Measurements from ENCODE around the gene CDC42. TPM values are rescaled to one million over a fixed set of nuclear protein-coding genes. Genes with fewer than 3 reads are reported as not detected.
"Not testable (repeated sequence)": the region's sequence is repeated elsewhere in the genome, so short reads cannot be mapped to it uniquely, and the experiment has no call there.

CDC42 gene
- total and polyA plus RNA-seq, 9 donors, result 194 to 291 (median 235) TPM

- Histone ChIP-seq H3K4me3 (ENCODE audit: low read length) (no peak overlapping the region), H3K36me3 (ENCODE audit: control insufficient read depth, insufficient read depth, low read length) (peaks cover 25% of the 10 kb centered on the region), H3K9me3 (replicated peaks; ENCODE audit: control insufficient read depth, low read depth, low read length) (no peaks in the 10 kb centered on the region), H3K27me3 (ENCODE audit: control insufficient read depth, insufficient read depth, low read length) (no peaks in the 10 kb centered on the region), H3K27ac (ENCODE audit: low read length) (no peak overlapping the region), H3K4me1 (ENCODE audit: control insufficient read depth, insufficient read depth, low read length) (peaks cover 2% of the 10 kb centered on the region)
- no CpG with 5 or more reads among the region's 3 CpGs for WGBS (ENCODE audit: insufficient coverage)
- DNase-seq, result no peak
Measured at GRCh38 chr1:22090867-22091266, 38.4 kb downstream of the CDC42 start.

- WGBS (ENCODE audit: insufficient coverage), result 13% methylated on average over 1 of the region's 3 CpGs
- not testable (repeated sequence) for H3K4me3 ChIP-seq (ENCODE audit: low read length); H3K9me3 ChIP-seq (replicated peaks; ENCODE audit: control insufficient read depth, low read depth, low read length); DNase-seq; H3K27ac ChIP-seq (ENCODE audit: low read length); H3K4me1 ChIP-seq (ENCODE audit: control insufficient read depth, insufficient read depth, low read length); H3K27me3 ChIP-seq (ENCODE audit: control insufficient read depth, insufficient read depth, low read length)
- H3K36me3 ChIP-seq (ENCODE audit: control insufficient read depth, insufficient read depth, low read length), result peaks cover 30% of the 10 kb centered on the region
Measured at GRCh38 chr1:22092026-22092768, 39.7 kb downstream of the CDC42 start.

- H3K27me3 ChIP-seq (ENCODE audit: control insufficient read depth, insufficient read depth, low read length), result no peaks in the 10 kb centered on the region
- peaks cover 35% of the 10 kb centered on the region for H3K36me3 ChIP-seq (ENCODE audit: control insufficient read depth, insufficient read depth, low read length)
- no peak overlapping the region for H3K27ac ChIP-seq (ENCODE audit: low read length)
- WGBS (ENCODE audit: insufficient coverage), result 83% methylated on average over 1 of the region's 1 CpG
- peaks cover 2% of the 10 kb centered on the region for H3K4me1 ChIP-seq (ENCODE audit: control insufficient read depth, insufficient read depth, low read length)
- H3K4me3 ChIP-seq (ENCODE audit: low read length), result no peak overlapping the region
- no peaks in the 10 kb centered on the region for H3K9me3 ChIP-seq (replicated peaks; ENCODE audit: control insufficient read depth, low read depth, low read length)
- DNase-seq, result no peak
Measured at GRCh38 chr1:22093513-22093912, 41.0 kb downstream of the CDC42 start.

GRCh38 chr1:22096036-22096435 lies 43.5 kb downstream of the CDC42 start:
- H3K36me3 ChIP-seq (ENCODE audit: control insufficient read depth, insufficient read depth, low read length), result peaks cover 42% of the 10 kb centered on the region
- no peak overlapping the region for H3K4me3 ChIP-seq (ENCODE audit: low read length)
- no CpG with 5 or more reads among the region's 5 CpGs for WGBS (ENCODE audit: insufficient coverage)
- no peak overlapping the region for H3K27ac ChIP-seq (ENCODE audit: low read length)
- H3K9me3 ChIP-seq (replicated peaks; ENCODE audit: control insufficient read depth, low read depth, low read length), result no peaks in the 10 kb centered on the region
- no peak for DNase-seq
- no peaks in the 10 kb centered on the region for H3K27me3 ChIP-seq (ENCODE audit: control insufficient read depth, insufficient read depth, low read length)
- no peaks in the 10 kb centered on the region for H3K4me1 ChIP-seq (ENCODE audit: control insufficient read depth, insufficient read depth, low read length)

- no peak overlapping the region for H3K4me3 ChIP-seq (ENCODE audit: low read length)
- H3K27ac ChIP-seq (ENCODE audit: low read length), result no peak overlapping the region
- no CpG with 5 or more reads among the region's 3 CpGs for WGBS (ENCODE audit: insufficient coverage)
- no peaks in the 10 kb centered on the region for H3K27me3 ChIP-seq (ENCODE audit: control insufficient read depth, insufficient read depth, low read length)
- DNase-seq, result no peak
- H3K9me3 ChIP-seq (replicated peaks; ENCODE audit: control insufficient read depth, low read depth, low read length), result no peaks in the 10 kb centered on the region
- H3K36me3 ChIP-seq (ENCODE audit: control insufficient read depth, insufficient read depth, low read length), result peaks cover 42% of the 10 kb centered on the region
- no peaks in the 10 kb centered on the region for H3K4me1 ChIP-seq (ENCODE audit: control insufficient read depth, insufficient read depth, low read length)
Measured at GRCh38 chr1:22096463-22096862, 44.0 kb downstream of the CDC42 start.

GRCh38 chr1:22098752-22099151 lies 46.2 kb downstream of the CDC42 start:
- Histone ChIP-seq H3K4me1 (ENCODE audit: control insufficient read depth, insufficient read depth, low read length) (no peaks in the 10 kb centered on the region), H3K36me3 (ENCODE audit: control insufficient read depth, insufficient read depth, low read length) (peaks cover 33% of the 10 kb centered on the region)
- WGBS (ENCODE audit: insufficient coverage), result 82% methylated on average over 2 of the region's 10 CpGs

GRCh38 chr1:22100168-22100567 lies 47.7 kb downstream of the CDC42 start:
- Histone ChIP-seq H3K27ac (ENCODE audit: low read length) (no peak overlapping the region), H3K9me3 (replicated peaks; ENCODE audit: control insufficient read depth, low read depth, low read length) (no peaks in the 10 kb centered on the region), H3K4me1 (ENCODE audit: control insufficient read depth, insufficient read depth, low read length) (no peaks in the 10 kb centered on the region), H3K4me3 (ENCODE audit: low read length) (no peak overlapping the region), H3K27me3 (ENCODE audit: control insufficient read depth, insufficient read depth, low read length) (no peaks in the 10 kb centered on the region), H3K36me3 (ENCODE audit: control insufficient read depth, insufficient read depth, low read length) (peaks cover 31% of the 10 kb centered on the region)
- 84% methylated on average over 2 of the region's 3 CpGs for WGBS (ENCODE audit: insufficient coverage)
- no peak for DNase-seq

More at GRCh38 chr1:22098752-22099151, 46.2 kb downstream of the CDC42 start:
- no peak for DNase-seq
- no peaks in the 10 kb centered on the region for H3K9me3 ChIP-seq (replicated peaks; ENCODE audit: control insufficient read depth, low read depth, low read length)
- H3K27me3 ChIP-seq (ENCODE audit: control insufficient read depth, insufficient read depth, low read length), result no peaks in the 10 kb centered on the region
- H3K27ac ChIP-seq (ENCODE audit: low read length), result no peak overlapping the region
- no peak overlapping the region for H3K4me3 ChIP-seq (ENCODE audit: low read length)

GRCh38 chr1:22101199-22101598 lies 48.7 kb downstream of the CDC42 start:
- no peak for DNase-seq
- Histone ChIP-seq H3K9me3 (replicated peaks; ENCODE audit: control insufficient read depth, low read depth, low read length) (no peaks in the 10 kb centered on the region), H3K27me3 (ENCODE audit: control insufficient read depth, insufficient read depth, low read length) (no peaks in the 10 kb centered on the region), H3K36me3 (ENCODE audit: control insufficient read depth, insufficient read depth, low read length) (peaks cover 29% of the 10 kb centered on the region), H3K27ac (ENCODE audit: low read length) (no peak overlapping the region), H3K4me3 (ENCODE audit: low read length) (no peak overlapping the region), H3K4me1 (ENCODE audit: control insufficient read depth, insufficient read depth, low read length) (no peaks in the 10 kb centered on the region)
- WGBS (ENCODE audit: insufficient coverage), result no CpG with 5 or more reads among the region's 1 CpG

- WGBS (ENCODE audit: insufficient coverage), result 62% methylated on average over 2 of the region's 8 CpGs
- Histone ChIP-seq H3K27me3 (ENCODE audit: control insufficient read depth, insufficient read depth, low read length) (no peaks in the 10 kb centered on the region), H3K4me1 (ENCODE audit: control insufficient read depth, insufficient read depth, low read length) (no peaks in the 10 kb centered on the region), H3K27ac (ENCODE audit: low read length) (no peak overlapping the region), H3K36me3 (ENCODE audit: control insufficient read depth, insufficient read depth, low read length) (peaks cover 22% of the 10 kb centered on the region), H3K4me3 (ENCODE audit: low read length) (no peak overlapping the region), H3K9me3 (replicated peaks; ENCODE audit: control insufficient read depth, low read depth, low read length) (no peaks in the 10 kb centered on the region)
- no peak for DNase-seq
Measured at GRCh38 chr1:22101995-22102394, 49.5 kb downstream of the CDC42 start.

GRCh38 chr1:22102746-22103145 lies 50.2 kb downstream of the CDC42 start:
- no peaks in the 10 kb centered on the region for H3K4me1 ChIP-seq (ENCODE audit: control insufficient read depth, insufficient read depth, low read length)
- H3K27me3 ChIP-seq (ENCODE audit: control insufficient read depth, insufficient read depth, low read length), result no peaks in the 10 kb centered on the region
- no peak overlapping the region for H3K4me3 ChIP-seq (ENCODE audit: low read length)
- no peak overlapping the region for H3K27ac ChIP-seq (ENCODE audit: low read length)
- no CpG with 5 or more reads among the region's 3 CpGs for WGBS (ENCODE audit: insufficient coverage)
- DNase-seq, result no peak
- H3K9me3 ChIP-seq (replicated peaks; ENCODE audit: control insufficient read depth, low read depth, low read length), result no peaks in the 10 kb centered on the region
- H3K36me3 ChIP-seq (ENCODE audit: control insufficient read depth, insufficient read depth, low read length), result peaks cover 16% of the 10 kb centered on the region

- Histone ChIP-seq H3K27ac (ENCODE audit: low read length) (no peak overlapping the region), H3K4me3 (ENCODE audit: low read length) (no peak overlapping the region), H3K27me3 (ENCODE audit: control insufficient read depth, insufficient read depth, low read length) (no peaks in the 10 kb centered on the region), H3K36me3 (ENCODE audit: control insufficient read depth, insufficient read depth, low read length) (peaks cover 12% of the 10 kb centered on the region), H3K4me1 (ENCODE audit: control insufficient read depth, insufficient read depth, low read length) (peaks cover 11% of the 10 kb centered on the region), H3K9me3 (replicated peaks; ENCODE audit: control insufficient read depth, low read depth, low read length) (no peaks in the 10 kb centered on the region)
- DNase-seq, result no peak
- WGBS (ENCODE audit: insufficient coverage), result no CpG with 5 or more reads among the region's 6 CpGs
Measured at GRCh38 chr1:22104094-22104493, 51.6 kb downstream of the CDC42 start.

Measured in muscle of leg (tissue), 11 donors.